HG03469 (cell line): Measurements from ENCODE around the gene PHF21A.

ENCODE experiments used
- ATAC-seq: cut with Tn5 transposase; IDR thresholded peaks from one replicate; pipeline ENCODE4 v1.9.1; 2021; ENCODE audit warnings: mild to moderate bottlenecking, moderate library complexity, moderate number of reproducible peaks; ENCODE audit not compliant: unreplicated experiment

Gene PHF21A

DNA sequence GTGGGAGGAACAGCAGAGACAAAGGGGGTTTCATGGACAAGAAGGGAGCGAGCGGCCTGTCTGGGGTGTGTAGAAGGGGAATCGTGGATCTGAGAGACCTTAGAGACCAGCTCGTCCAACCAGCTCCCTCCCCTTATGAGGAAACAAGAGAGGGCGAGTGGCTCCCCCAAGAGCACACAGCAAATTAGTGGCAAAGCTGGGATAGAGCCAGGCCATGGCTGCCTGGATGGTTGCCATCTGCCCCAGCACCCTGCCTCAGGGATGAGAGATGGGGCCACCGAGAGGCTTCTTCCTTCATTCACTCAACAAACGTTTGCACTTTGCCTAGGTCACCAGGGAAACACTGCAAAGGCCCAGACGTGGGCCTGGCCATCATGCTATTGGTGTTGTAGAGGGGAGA lies 231.7 kb downstream of the PHF21A start:
- no peak for ATAC-seq

DNA sequence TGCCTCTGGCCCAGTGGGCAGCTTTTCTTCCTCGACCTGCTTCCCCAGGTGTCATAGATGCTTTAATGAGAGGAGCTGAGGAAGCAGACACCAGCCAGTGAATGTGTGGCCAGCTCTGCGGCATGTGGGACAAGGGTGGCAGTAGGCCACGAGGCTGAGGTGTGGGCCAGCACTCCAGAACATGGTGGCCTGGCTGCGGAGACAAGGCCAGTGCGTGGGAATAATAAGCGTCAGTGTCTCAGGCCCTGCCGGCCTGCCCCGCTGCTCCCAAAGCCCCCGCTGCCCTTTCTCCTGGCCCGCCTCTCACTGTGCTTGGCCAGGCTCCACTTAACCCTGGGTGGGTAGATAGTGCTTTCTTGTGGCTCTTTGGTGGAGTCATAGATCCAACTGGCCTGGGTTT lies 233.7 kb downstream of the PHF21A start:
- no peak for ATAC-seq

DNA sequence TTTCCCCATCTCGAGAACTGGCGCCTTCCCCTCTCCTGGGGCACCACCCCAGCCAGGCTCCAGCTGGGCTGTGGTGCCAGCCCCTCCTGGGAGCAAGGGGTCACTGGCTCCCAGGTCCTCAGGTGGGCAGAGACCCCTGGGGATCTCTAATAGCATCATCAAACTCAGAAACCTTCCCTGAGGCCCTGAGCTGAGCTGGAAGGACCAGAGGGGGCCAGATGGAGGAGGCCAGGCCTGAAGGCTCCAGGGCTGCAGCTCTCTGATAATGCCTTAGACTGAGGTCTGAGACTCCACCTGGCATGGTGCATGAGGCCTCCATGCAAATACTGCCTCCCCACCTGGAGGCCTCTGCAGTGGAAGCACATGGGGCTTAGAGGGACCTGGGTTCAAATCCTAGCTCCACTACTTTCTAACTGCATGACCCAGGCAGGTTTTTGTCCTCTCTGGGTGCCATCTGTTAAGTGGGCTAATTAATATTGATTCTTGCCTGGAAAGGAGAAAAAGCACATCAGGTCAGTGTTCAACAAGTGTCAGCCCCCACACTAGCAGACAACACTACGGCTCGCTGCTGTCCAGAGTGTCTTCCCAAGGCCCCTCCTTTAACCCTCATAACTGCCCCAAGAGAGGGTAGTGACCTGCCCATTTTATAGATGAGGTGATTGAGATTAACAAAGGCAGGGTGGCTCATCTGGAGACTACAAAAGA lies 234.3 kb downstream of the PHF21A start:
- no peak for ATAC-seq

- no peak for ATAC-seq
Measured at GRCh38 chr11:45885921-45886721, 235.1 kb downstream of the PHF21A start.

- ATAC-seq: no peak
Measured at GRCh38 chr11:45885274-45885920, 235.9 kb downstream of the PHF21A start, which contains the start of gene MAPK8IP1. Gene MAPK8IP1, plus strand, starts transcription at chr11:45885651. Its CDS starts 170 bp downstream, at chr11:45885821.

DNA sequence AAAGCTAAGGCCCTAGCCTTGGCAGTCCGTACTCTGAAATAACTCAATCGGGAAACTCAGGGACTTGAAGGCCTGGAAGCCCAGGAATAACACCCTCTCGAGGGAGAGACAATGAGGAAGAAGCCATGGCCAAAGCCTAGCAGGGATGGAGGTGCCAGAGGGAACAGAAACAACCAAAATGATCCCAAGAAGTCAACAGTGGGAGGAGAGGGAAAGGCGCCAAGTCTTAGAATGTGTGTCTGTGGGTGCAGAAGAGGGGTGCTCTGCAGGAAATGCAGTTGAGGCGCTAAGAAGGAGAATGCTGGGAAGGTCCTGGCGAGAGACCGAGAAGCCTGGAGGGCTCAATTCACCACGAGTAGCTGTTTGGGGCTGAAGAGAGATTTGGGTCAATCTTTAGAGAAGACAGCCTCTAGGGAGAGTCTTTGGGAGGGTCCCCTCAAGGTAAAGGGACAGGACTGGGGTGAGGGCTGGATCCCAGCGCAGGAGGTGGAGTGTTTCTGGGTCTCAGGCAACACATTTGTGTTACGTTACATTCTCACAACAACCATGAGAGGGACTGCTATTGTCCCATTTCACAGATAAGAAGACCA lies 236.6 kb downstream of the PHF21A start:
- no peak for ATAC-seq
